Common myeloid progenitor, CD34-positive (primary cell): ENCODE data around the gene UQCC2.

Experiments
- CTCF ChIA-PET: fragments of 350-600 bp; sonication (Branson Sonifier 250); formaldehyde crosslinking; loops from one replicate; lab custom pipeline; 2021; ENCODE audit warnings: antibody characterized with exemption; lab: Charles Lee
- POLR2A ChIA-PET: fragments of 350-600 bp; sonication (Branson Sonifier 250); formaldehyde crosslinking; loops from one replicate; lab custom pipeline; 2021; ENCODE audit warnings: antibody characterized with exemption; lab: Charles Lee
- DNase-seq, 3 donors: peaks; one replicate each; pipeline versions ENCODE4 v3.0.0 to v3.0.0-alpha.2; 2013
- H3K27ac ChIP-seq, 2 experiments: 1 replicate in 1 of 2; 2 replicates in 1 of 2; pipeline ENCODE4 v1.7.0; 2013; ENCODE audit warnings: inconsistent platforms in 2 of 2, low read length in 2 of 2, mild to moderate bottlenecking in 2 of 2, low read depth in 1 of 2, moderate library complexity in 1 of 2; ENCODE audit not compliant: severe bottlenecking in 2 of 2, insufficient read depth in 1 of 2, poor library complexity in 1 of 2
- H3K27me3 ChIP-seq, 5 experiments: replicated peaks in 2 of 5; 1 replicate in 3 of 5; 2 replicates in 2 of 5; pipeline versions ENCODE4 v1.6.1 to v1.7.0; 2013; ENCODE audit warnings: low read length in 4 of 5, mild to moderate bottlenecking in 2 of 5, moderate library complexity in 2 of 5, inconsistent platforms in 1 of 5; ENCODE audit not compliant: insufficient read depth in 5 of 5, control insufficient read depth in 4 of 5
- H3K36me3 ChIP-seq, 4 experiments: 1 replicate in 2 of 4; 2 replicates in 2 of 4; pipeline versions ENCODE4 v1.6.1 to v1.7.0; 2013; ENCODE audit warnings: low read length in 3 of 4, control low read depth in 1 of 4, mild to moderate bottlenecking in 1 of 4; ENCODE audit not compliant: control insufficient read depth in 4 of 4, insufficient read depth in 4 of 4
- H3K4me1 ChIP-seq, 4 experiments: 1 replicate in 3 of 4; 2 replicates in 1 of 4; pipeline versions ENCODE4 v1.6.1 to v1.7.1; 2013; ENCODE audit warnings: low read length in 3 of 4, mild to moderate bottlenecking in 3 of 4, control low read depth in 1 of 4, inconsistent platforms in 1 of 4, moderate library complexity in 1 of 4; ENCODE audit not compliant: control insufficient read depth in 4 of 4, insufficient read depth in 4 of 4; ENCODE audit errors: control extremely low read depth in 1 of 4
- H3K4me3 ChIP-seq, 7 experiments: 1 replicate in 4 of 7; 2 replicates in 3 of 7; pipeline versions ENCODE4 v1.5.1 to v1.7.0; 2013; ENCODE audit warnings: mild to moderate bottlenecking in 7 of 7, low read length in 6 of 7, moderate library complexity in 6 of 7, inconsistent platforms in 2 of 7, low read depth in 2 of 7, control low read depth in 1 of 7; ENCODE audit not compliant: insufficient read depth in 4 of 7, control insufficient read depth in 1 of 7; ENCODE audit errors: extremely low read depth in 1 of 7
- H3K9me3 ChIP-seq, 5 experiments: 1 replicate in 4 of 5; 2 replicates in 1 of 5; pipeline versions ENCODE4 v1.6.1 to v1.7.1; 2013; ENCODE audit warnings: low read length in 4 of 5, mild to moderate bottlenecking in 2 of 5, inconsistent platforms in 1 of 5, low read depth in 1 of 5, moderate library complexity in 1 of 5; ENCODE audit not compliant: control insufficient read depth in 4 of 5, insufficient read depth in 2 of 5; ENCODE audit errors: control extremely low read depth in 1 of 5
- WGBS: methylation state at CpG from one replicate; pipeline ENCODE4 v1.1.5; 2013; ENCODE audit not compliant: insufficient coverage; 5-methylcytosine and 5-hydroxymethylcytosine counted together

Gene UQCC2

GRCh38 chr6:33709605-33710295 lies 1.8 kb downstream of the UQCC2 start:
- Histone ChIP-seq H3K36me3 (peaks cover 6 to 41% (median 14%) of the 10 kb centered on the region in 4 experiments), H3K27me3 (no peaks in the 10 kb centered on the region), H3K27ac (no peak overlapping the region), H3K4me3 (no peak overlapping the region), H3K9me3 (no peaks in the 10 kb centered on the region), H3K4me1 (peaks cover 9 to 40% (median 29%) of the 10 kb centered on the region in 4 experiments)
- WGBS, result 96% methylated on average over 10 of the region's 10 CpGs
- CTCF ChIA-PET, result interaction anchor here (0.8 to 12.6 kb wide), 6 partner anchors 9 to 125 kb away, joined by 3 to 244 read pairs (median 10); partner anchors contain the start of gene BAK1
- POLR2A ChIA-PET, result no interaction called here
- no peak for DNase-seq

GRCh38 chr6:33708516-33709204 lies 2.8 kb downstream of the UQCC2 start:
- 92% methylated on average over 9 of the region's 10 CpGs for WGBS

GRCh38 chr6:33707771-33708170 lies 3.7 kb downstream of the UQCC2 start:
- no peak for DNase-seq
- Histone ChIP-seq H3K4me3 (no peak overlapping the region), H3K27me3 (no peaks in the 10 kb centered on the region), H3K4me1 (peaks cover 9 to 31% (median 25%) of the 10 kb centered on the region in 4 experiments), H3K27ac (no peak overlapping the region), H3K36me3 (peaks cover 6 to 46% (median 19%) of the 10 kb centered on the region in 4 experiments), H3K9me3 (no peaks in the 10 kb centered on the region)
- POLR2A ChIA-PET, result no interaction called here
- CTCF ChIA-PET, result interaction anchor here (0.8 to 12.6 kb wide), 4 partner anchors 10 to 123 kb away, joined by 3 to 244 read pairs (median 8); partner anchors contain the start of gene BAK1
- WGBS, result no CpG with 5 or more reads among the region's 5 CpGs

More at GRCh38 chr6:33708516-33709204, 2.8 kb downstream of the UQCC2 start:
- Histone ChIP-seq H3K4me3 (no peak overlapping the region), H3K27me3 (no peaks in the 10 kb centered on the region), H3K27ac (no peak overlapping the region), H3K9me3 (no peaks in the 10 kb centered on the region), H3K4me1 (peaks cover 9 to 31% (median 25%) of the 10 kb centered on the region in 4 experiments), H3K36me3 (peaks cover 6 to 46% (median 18%) of the 10 kb centered on the region in 4 experiments)
- DNase-seq, result no peak
- POLR2A ChIA-PET, result no interaction called here
- CTCF ChIA-PET, result interaction anchor here (0.8 to 12.6 kb wide), 5 partner anchors 8 to 124 kb away, joined by 3 to 244 read pairs (median 12); partner anchors contain the start of gene BAK1

GRCh38 chr6:33705955-33706725 lies 5.4 kb downstream of the UQCC2 start:
- no peak for DNase-seq
- H3K27ac ChIP-seq, result no peak overlapping the region
- H3K36me3 ChIP-seq, result peaks cover 6 to 53% (median 20%) of the 10 kb centered on the region in 4 experiments
- peaks cover 9 to 26% (median 19%) of the 10 kb centered on the region in 4 experiments for H3K4me1 ChIP-seq
- 89% methylated on average over 8 of the region's 16 CpGs for WGBS
- H3K27me3 ChIP-seq, result no peaks in the 10 kb centered on the region
- ChIA-PET CTCF (interaction anchor here (0.7 to 12.6 kb wide), 8 partner anchors 9 to 122 kb away, joined by 3 to 244 read pairs (median 4); partner anchors contain the start of genes BAK1 and ITPR3), POLR2A (interaction anchor here (0.6 kb wide), 1 partner anchor 142 kb away, joined by 4 read pairs; no protein-coding TSS in a partner anchor)
- no peaks in the 10 kb centered on the region for H3K9me3 ChIP-seq
- no peak overlapping the region for H3K4me3 ChIP-seq

- ChIA-PET POLR2A (interaction anchor here (0.6 kb wide), 1 partner anchor 141 kb away, joined by 4 read pairs; no protein-coding TSS in a partner anchor), CTCF (interaction anchor here (0.7 to 12.6 kb wide), 9 partner anchors 8 to 121 kb away, joined by 3 to 244 read pairs (median 3); partner anchors contain the start of genes BAK1 and ITPR3)
- no peak overlapping the region for H3K27ac ChIP-seq
Measured at GRCh38 chr6:33705268-33705885, 6.1 kb downstream of the UQCC2 start.

More at GRCh38 chr6:33705268-33705885, 6.1 kb downstream of the UQCC2 start:
- Histone ChIP-seq H3K4me1 (peaks cover 2 to 20% (median 14%) of the 10 kb centered on the region in 4 experiments), H3K4me3 (no peak overlapping the region), H3K27me3 (no peaks in the 10 kb centered on the region), H3K9me3 (no peaks in the 10 kb centered on the region), H3K36me3 (peaks cover 6 to 59% (median 20%) of the 10 kb centered on the region in 4 experiments)
- DNase-seq, result no peak
- 93% methylated on average over 6 of the region's 9 CpGs for WGBS
